HepG2 (cell line): Measurements from ENCODE around the gene NMNAT1. TPM values are rescaled to one million over a fixed set of nuclear protein-coding genes. Genes with fewer than 3 reads are reported as not detected.

Experiments
- CEBPB ChIP-seq: IDR thresholded peaks from 2 replicates; pipeline ENCODE4 v1.6.1; 2011; ENCODE audit warnings: low read depth, low read length, improper control_type of control experiment, borderline replicate concordance
- DMTF1 ChIP-seq: sonication (generic); formaldehyde crosslinking; IDR thresholded peaks from 2 replicates; pipeline ENCODE4 v1.4.0; 2020; ENCODE audit warnings: mild to moderate bottlenecking, missing genetic modification reagents
- HES4 ChIP-seq: sonication (generic); formaldehyde crosslinking; IDR thresholded peaks from 2 replicates; pipeline ENCODE4 v1.9.0; 2021; ENCODE audit warnings: mild to moderate bottlenecking, missing genetic modification reagents, borderline replicate concordance
- PAF1 ChIP-seq: IDR thresholded peaks from 2 replicates; pipeline ENCODE4 v1.6.1; 2016; ENCODE audit warnings: missing genetic modification reagents, missing compliant biosample characterization
- POGK ChIP-seq: sonication (generic); formaldehyde crosslinking; conservative IDR thresholded peaks from 2 replicates; pipeline ENCODE4 v1.8.0; 2022; ENCODE audit warnings: mild to moderate bottlenecking, moderate library complexity, missing genetic modification reagents
- PPARG ChIP-seq: conservative IDR thresholded peaks from 2 replicates; pipeline ENCODE4 v1.6.1; 2016; ENCODE audit warnings: missing biosample characterization, missing genetic modification reagents
- PRDM4 ChIP-seq: sonication (generic); formaldehyde crosslinking; IDR thresholded peaks from 2 replicates; pipeline ENCODE4 v1.9.0; 2021; ENCODE audit warnings: missing genetic modification reagents, borderline replicate concordance
- SIX4 ChIP-seq: sonication (generic); formaldehyde crosslinking; IDR thresholded peaks from 2 replicates; pipeline ENCODE4 v1.4.0; 2020; ENCODE audit warnings: missing genetic modification reagents
- SRF ChIP-seq: IDR thresholded peaks from 2 replicates; pipeline ENCODE4 v1.6.1; 2011; ENCODE audit warnings: mild to moderate bottlenecking, low read depth, low read length, moderate library complexity
- ZNF280B ChIP-seq: sonication (generic); formaldehyde crosslinking; IDR thresholded peaks from 2 replicates; pipeline ENCODE4 v1.5.0; 2020; ENCODE audit warnings: missing genetic modification reagents, mild to moderate bottlenecking, borderline replicate concordance
- ZNF282 ChIP-seq: fragments of 450-650 bp; IDR thresholded peaks from 2 replicates; pipeline ENCODE4 v1.6.1; 2018; ENCODE audit not compliant: partially characterized antibody
- ZNF512 ChIP-seq: sonication (generic); formaldehyde crosslinking; IDR thresholded peaks from 2 replicates; pipeline ENCODE4 v1.4.0; 2020; ENCODE audit warnings: mild to moderate bottlenecking, missing genetic modification reagents
- ZNF557 ChIP-seq: sonication (generic); formaldehyde crosslinking; IDR thresholded peaks from 2 replicates; pipeline ENCODE4 v1.4.0; 2020; ENCODE audit warnings: missing genetic modification reagents
- ZNF570 ChIP-seq: sonication (generic); formaldehyde crosslinking; IDR thresholded peaks from 2 replicates; pipeline ENCODE4 v1.4.0; 2020; ENCODE audit warnings: mild to moderate bottlenecking, missing genetic modification reagents, borderline replicate concordance
- ZNF605 ChIP-seq: sonication (generic); formaldehyde crosslinking; IDR thresholded peaks from 2 replicates; pipeline ENCODE4 v1.8.0; 2022; ENCODE audit warnings: mild to moderate bottlenecking, missing genetic modification reagents
- ZNF678 ChIP-seq: sonication (generic); formaldehyde crosslinking; IDR thresholded peaks from 2 replicates; pipeline ENCODE4 v1.4.0; 2020; ENCODE audit warnings: mild to moderate bottlenecking, missing genetic modification reagents
- ZNF709 ChIP-seq: sonication (generic); formaldehyde crosslinking; IDR thresholded peaks from 2 replicates; pipeline ENCODE4 v1.5.0; 2020; ENCODE audit warnings: mild to moderate bottlenecking, missing genetic modification reagents
- polyA plus RNA-seq, 8 experiments: library from polyadenylated mRNA; depleted of rRNA in 3 of 8; stranded (reverse) in 7 of 8; unstranded in 1 of 8; fragments of >200 nt; fragmentation: Illumina TruSeq in 4 of 8; extraction: Trizol in 4 of 8; gene quantifications; 2 replicates each; pipeline versions ENCODE4 v1.2.1 to v1.2.3, GENCODE V29; 2011 to 2016; ENCODE audit warnings: low read depth in 4 of 8, missing spikeins in 1 of 8, mixed read lengths in 1 of 8; ENCODE audit not compliant: insufficient read depth in 1 of 8
- total RNA-seq, 5 experiments: library from RNA; depleted of rRNA; stranded (reverse); fragments of >200 nt; fragmentation: Illumina TruSeq; extraction: Trizol; gene quantifications; 2 replicates each; pipeline ENCODE4 v1.2.3, GENCODE V29; 2016; ENCODE audit warnings: low read depth in 1 of 5

The NMNAT1 gene
- total and polyA plus RNA-seq, 2 of the 13 experiments (the other 11 are each of a cell fraction or from before 2014, with no cell fraction given): 5.6 to 12.2 TPM

GRCh38 chr1:10033359-10033845, 90.1 kb downstream of the NMNAT1 start (continued):
- TF ChIP-seq PPARG: no peak
- TF ChIP-seq PAF1 (CRISPR knock-in tag): no peak
- TF ChIP-seq SIX4: no peak
- TF ChIP-seq ZNF280B (CRISPR knock-in tag): no peak
- TF ChIP-seq ZNF282: no peak
- TF ChIP-seq HES4 (CRISPR knock-in tag): no peak
- TF ChIP-seq ZNF709 (CRISPR knock-in tag): 0 out of 2 replicates have a peak, but pooled peaks have one; percentile 4
- TF ChIP-seq ZNF605: peak; percentile 71
- no peak for TF ChIP-seq ZNF678 (CRISPR knock-in tag)
- TF ChIP-seq PRDM4 (CRISPR knock-in tag): no peak
- no peak for TF ChIP-seq DMTF1
- TF ChIP-seq POGK: 0 out of 2 replicates have a peak, but pooled peaks have one; percentile 12
- TF ChIP-seq ZNF557 (CRISPR knock-in tag): no peak
- TF ChIP-seq ZNF512: no peak
- TF ChIP-seq SRF: no peak
- TF ChIP-seq CEBPB: peak; percentile 49; the same call in 1 of the 2 replicates
- TF ChIP-seq ZNF570 (CRISPR knock-in tag): no peak
